Measurements from ENCODE around the gene ZNF239. TPM values are rescaled to one million over a fixed set of nuclear protein-coding genes. Genes with fewer than 3 reads are reported as not detected.
"Not testable (repeated sequence)": the region's sequence is repeated elsewhere in the genome, so short reads cannot be mapped to it uniquely, and the experiment has no call there.

ZNF239 gene
- total RNA-seq, 1 donor: 4.7 TPM

DNA sequence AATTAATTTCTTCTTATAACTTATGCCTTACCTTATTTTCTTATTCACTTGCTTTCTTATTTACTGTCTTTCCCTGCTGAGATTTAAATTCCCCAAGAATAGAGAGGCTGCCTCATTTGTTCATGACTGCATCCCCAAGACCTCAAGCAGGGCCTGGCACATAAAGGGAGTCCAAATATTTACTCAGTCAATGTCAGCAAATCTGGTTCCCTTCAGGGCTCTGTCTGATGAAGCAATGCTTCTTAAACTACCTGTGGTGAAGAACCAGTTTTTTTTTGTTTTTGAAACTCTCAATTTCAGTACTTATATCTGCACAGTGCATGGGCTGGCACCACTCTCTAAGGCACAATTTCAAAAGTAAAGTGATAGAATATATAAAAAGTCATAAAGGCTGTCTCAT is 4.7 kb downstream of the ZNF239 start:
- H3K36me3 ChIP-seq (ENCODE audit: insufficient read depth, low read length): peaks cover 8% of the 10 kb centered on the region
- peaks cover 8% of the 10 kb centered on the region for H3K4me1 ChIP-seq (ENCODE audit: insufficient read depth, low read length)
- no peak overlapping the region for H2AFZ ChIP-seq (ENCODE audit: low read length)
- H3K4me2 ChIP-seq (ENCODE audit: insufficient read depth, low read length): no peak overlapping the region
- H4K20me1 ChIP-seq (ENCODE audit: insufficient read depth, low read length): no peaks in the 10 kb centered on the region
- H3K79me2 ChIP-seq (ENCODE audit: insufficient read depth, low read length): no peaks in the 10 kb centered on the region
- no peak overlapping the region for H3K4me3 ChIP-seq (ENCODE audit: insufficient read depth, low read length)
- no peak for DNase-seq (ENCODE audit: insufficient read length, low spot score, missing footprints)
- H3K9me3 ChIP-seq (ENCODE audit: low read depth, low read length): no peaks in the 10 kb centered on the region
- H3K27me3 ChIP-seq (ENCODE audit: insufficient read depth, low read length): no peaks in the 10 kb centered on the region
- TF ChIP-seq, protein P1, sequence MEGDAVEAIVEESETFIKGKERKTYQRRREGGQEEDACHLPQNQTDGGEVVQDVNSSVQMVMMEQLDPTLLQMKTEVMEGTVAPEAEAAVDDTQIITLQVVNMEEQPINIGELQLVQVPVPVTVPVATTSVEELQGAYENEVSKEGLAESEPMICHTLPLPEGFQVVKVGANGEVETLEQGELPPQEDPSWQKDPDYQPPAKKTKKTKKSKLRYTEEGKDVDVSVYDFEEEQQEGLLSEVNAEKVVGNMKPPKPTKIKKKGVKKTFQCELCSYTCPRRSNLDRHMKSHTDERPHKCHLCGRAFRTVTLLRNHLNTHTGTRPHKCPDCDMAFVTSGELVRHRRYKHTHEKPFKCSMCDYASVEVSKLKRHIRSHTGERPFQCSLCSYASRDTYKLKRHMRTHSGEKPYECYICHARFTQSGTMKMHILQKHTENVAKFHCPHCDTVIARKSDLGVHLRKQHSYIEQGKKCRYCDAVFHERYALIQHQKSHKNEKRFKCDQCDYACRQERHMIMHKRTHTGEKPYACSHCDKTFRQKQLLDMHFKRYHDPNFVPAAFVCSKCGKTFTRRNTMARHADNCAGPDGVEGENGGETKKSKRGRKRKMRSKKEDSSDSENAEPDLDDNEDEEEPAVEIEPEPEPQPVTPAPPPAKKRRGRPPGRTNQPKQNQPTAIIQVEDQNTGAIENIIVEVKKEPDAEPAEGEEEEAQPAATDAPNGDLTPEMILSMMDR (IDR thresholded peaks at IDR 0.05; ENCODE audit: extremely low read depth, low read depth, low read length): no peak
- H3K27ac ChIP-seq (ENCODE audit: low read depth, low read length): no peak overlapping the region

GRCh38 chr10:43557214-43557613 is 17.2 kb downstream of the ZNF239 start:
- peaks cover 18% of the 10 kb centered on the region for H3K9me3 ChIP-seq (ENCODE audit: low read depth, low read length)
- TF ChIP-seq, protein P1 (IDR thresholded peaks at IDR 0.05; ENCODE audit: extremely low read depth, low read depth, low read length): no peak
- peaks cover 22% of the 10 kb centered on the region for H3K36me3 ChIP-seq (ENCODE audit: insufficient read depth, low read length)
- H4K20me1 ChIP-seq (ENCODE audit: insufficient read depth, low read length): no peaks in the 10 kb centered on the region
- no peaks in the 10 kb centered on the region for H3K27me3 ChIP-seq (ENCODE audit: insufficient read depth, low read length)
- no peak overlapping the region for H2AFZ ChIP-seq (ENCODE audit: low read length)
- no peak overlapping the region for H3K27ac ChIP-seq (ENCODE audit: low read depth, low read length)
- H3K4me1 ChIP-seq (ENCODE audit: insufficient read depth, low read length): no peaks in the 10 kb centered on the region
- no peaks in the 10 kb centered on the region for H3K79me2 ChIP-seq (ENCODE audit: insufficient read depth, low read length)
- no peak for DNase-seq (ENCODE audit: insufficient read length, low spot score, missing footprints)
- no peak overlapping the region for H3K4me3 ChIP-seq (ENCODE audit: insufficient read depth, low read length)
- no peak overlapping the region for H3K4me2 ChIP-seq (ENCODE audit: insufficient read depth, low read length)

DNA sequence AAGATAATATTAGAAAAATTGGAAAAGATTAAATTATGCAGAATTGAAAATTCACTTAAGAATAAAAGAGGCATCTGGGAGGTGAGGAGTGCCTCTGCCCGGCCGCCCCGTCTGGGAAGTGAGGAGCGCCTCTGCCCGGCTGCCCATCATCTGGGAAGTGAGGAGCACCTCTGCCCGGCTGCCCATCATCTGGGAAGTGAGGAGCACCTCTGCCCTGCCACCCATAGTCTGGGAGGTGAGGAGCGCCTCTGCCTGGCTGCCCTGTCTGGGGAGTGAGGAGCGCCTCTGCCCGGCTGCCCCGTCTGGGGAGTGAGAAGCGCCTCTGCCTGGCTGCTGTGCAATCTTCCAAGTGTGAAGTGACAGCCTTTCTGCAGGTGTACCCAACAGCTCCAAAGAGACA is 30.7 kb downstream of the ZNF239 start:
- not testable (repeated sequence) for H3K36me3 ChIP-seq (ENCODE audit: insufficient read depth, low read length); H3K4me2 ChIP-seq (ENCODE audit: insufficient read depth, low read length); H3K4me1 ChIP-seq (ENCODE audit: insufficient read depth, low read length); H3K9me3 ChIP-seq (ENCODE audit: low read depth, low read length); DNase-seq (ENCODE audit: insufficient read length, low spot score, missing footprints); H4K20me1 ChIP-seq (ENCODE audit: insufficient read depth, low read length); H3K79me2 ChIP-seq (ENCODE audit: insufficient read depth, low read length); H3K4me3 ChIP-seq (ENCODE audit: insufficient read depth, low read length); H3K27me3 ChIP-seq (ENCODE audit: insufficient read depth, low read length); H3K27ac ChIP-seq (ENCODE audit: low read depth, low read length); H2AFZ ChIP-seq (ENCODE audit: low read length)

DNA sequence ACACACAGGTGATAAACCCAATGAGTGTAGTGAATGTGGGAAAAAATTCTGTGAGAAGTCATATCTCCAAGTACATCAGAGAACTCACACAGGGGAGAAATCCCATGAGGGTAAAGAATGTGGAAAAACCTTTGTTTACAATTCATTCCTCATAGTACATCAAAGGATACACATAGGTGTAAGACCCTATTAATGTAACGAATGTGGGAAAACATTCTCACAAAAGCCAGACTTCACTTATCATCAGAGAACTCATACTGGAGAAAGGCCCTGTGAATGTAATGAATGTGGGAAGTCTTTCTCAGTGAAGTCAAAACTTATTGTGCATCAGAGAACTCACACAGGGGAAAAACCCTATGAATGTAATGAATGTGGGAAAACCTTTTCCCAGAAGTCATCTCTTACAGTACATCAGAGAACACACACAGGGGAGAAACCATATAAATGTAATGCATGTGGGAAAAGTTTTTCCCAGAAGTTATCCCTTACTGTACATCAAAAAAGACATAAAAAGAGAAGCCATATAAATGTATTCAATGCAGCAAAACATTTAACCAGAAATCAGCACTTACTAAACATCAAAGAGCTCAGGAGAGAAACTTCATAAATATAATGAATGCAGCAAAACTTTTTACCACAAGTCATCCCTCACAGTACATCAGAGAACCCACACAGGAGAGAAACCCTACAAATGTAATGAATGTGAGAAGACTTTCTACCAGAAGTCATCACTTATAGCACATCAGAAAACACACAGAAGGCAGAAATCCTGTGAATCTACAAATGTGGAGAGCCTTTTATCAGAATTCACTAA is 49.8 kb downstream of the ZNF239 start:
- Histone ChIP-seq H3K4me2 (ENCODE audit: insufficient read depth, low read length) (no peak overlapping the region), H3K79me2 (ENCODE audit: insufficient read depth, low read length) (no peaks in the 10 kb centered on the region), H3K27ac (ENCODE audit: low read depth, low read length) (no peak overlapping the region), H3K27me3 (ENCODE audit: insufficient read depth, low read length) (no peaks in the 10 kb centered on the region), H3K4me3 (ENCODE audit: insufficient read depth, low read length) (no peak overlapping the region), H4K20me1 (ENCODE audit: insufficient read depth, low read length) (no peaks in the 10 kb centered on the region), H3K4me1 (ENCODE audit: insufficient read depth, low read length) (no peaks in the 10 kb centered on the region), H3K36me3 (ENCODE audit: insufficient read depth, low read length) (no peaks in the 10 kb centered on the region), H2AFZ (ENCODE audit: low read length) (no peak overlapping the region), H3K9me3 (ENCODE audit: low read depth, low read length) (peaks cover 14% of the 10 kb centered on the region)
- TF ChIP-seq, protein P1 (IDR thresholded peaks at IDR 0.05; ENCODE audit: extremely low read depth, low read depth, low read length): no peak
- peak; percentile 30 for DNase-seq (ENCODE audit: insufficient read length, low spot score, missing footprints)

Other genes starting within 250 kb of the ZNF239 start
- gene FXYD4, start 203.0 kb downstream of the ZNF239 start, total RNA-seq: not detected in 2 replicates
- gene HNRNPF, start 165.4 kb downstream of the ZNF239 start, total RNA-seq: 221 and 229 TPM in 2 replicates
- gene ZNF487, start 137.5 kb downstream of the ZNF239 start, total RNA-seq: 8.3 and 9.4 TPM in 2 replicates
- gene ZNF485, start 31.8 kb upstream of the ZNF239 start, total RNA-seq: 2.5 and 4.7 TPM in 2 replicates
- gene ZNF32, start 74.3 kb upstream of the ZNF239 start, total RNA-seq: 34.7 and 36.2 TPM in 2 replicates

All from osteoblast (primary cell).